GM18519 (cell line): ENCODE measurements around the gene SLC4A8.

Source experiments
- ATAC-seq: cut with Tn5 transposase; IDR thresholded peaks from one replicate; pipeline ENCODE4 v1.9.1; 2021; ENCODE audit warnings: mild to moderate bottlenecking, moderate library complexity; ENCODE audit not compliant: unreplicated experiment, low FRiP score

The SLC4A8 gene

GRCh38 chr12:51520576-51521325, 96.1 kb downstream of the SLC4A8 start:
- no peak for ATAC-seq

- no peak for ATAC-seq
Observed at GRCh38 chr12:51521554-51522276, 97.1 kb downstream of the SLC4A8 start.

GRCh38 chr12:51522696-51523095, 98.1 kb downstream of the SLC4A8 start:
- ATAC-seq = no peak

- ATAC-seq = no peak
Observed at GRCh38 chr12:51524386-51524901, 99.8 kb downstream of the SLC4A8 start.

- no peak for ATAC-seq
Observed at GRCh38 chr12:51525518-51525917, 100.9 kb downstream of the SLC4A8 start.

- no peak for ATAC-seq
Observed at GRCh38 chr12:51527966-51528365, 103.3 kb downstream of the SLC4A8 start.

GRCh38 chr12:51528852-51529650, 104.4 kb downstream of the SLC4A8 start:
- no peak for ATAC-seq

GRCh38 chr12:51529651-51529970, 105.0 kb downstream of the SLC4A8 start:
- ATAC-seq = no peak

GRCh38 chr12:51530208-51530607, 105.6 kb downstream of the SLC4A8 start:
- ATAC-seq = no peak

GRCh38 chr12:51531284-51531977, 106.8 kb downstream of the SLC4A8 start:
- ATAC-seq = no peak

GRCh38 chr12:51531978-51532497, 107.4 kb downstream of the SLC4A8 start:
- ATAC-seq = no peak

- ATAC-seq = no peak
Observed at GRCh38 chr12:51533799-51534198, 109.2 kb downstream of the SLC4A8 start.

- ATAC-seq = no peak
Observed at GRCh38 chr12:51534216-51535074, 109.8 kb downstream of the SLC4A8 start.

GRCh38 chr12:51536159-51536558, 111.5 kb downstream of the SLC4A8 start:
- no peak for ATAC-seq

GRCh38 chr12:51538149-51538548, 113.5 kb downstream of the SLC4A8 start:
- ATAC-seq = no peak

- ATAC-seq = no peak
Observed at GRCh38 chr12:51538599-51538998, 114.0 kb downstream of the SLC4A8 start.

- no peak for ATAC-seq
Observed at GRCh38 chr12:51540996-51541395, 116.4 kb downstream of the SLC4A8 start.

- ATAC-seq = no peak
Observed at GRCh38 chr12:51546097-51546496, 121.5 kb downstream of the SLC4A8 start.

GRCh38 chr12:51547606-51548005, 123.0 kb downstream of the SLC4A8 start:
- no peak for ATAC-seq
